Germinal center (tissue), 1 donor: ENCODE data around the gene FOXP1.

ENCODE experiments used
- DNase-seq: peaks from one replicate; pipeline ENCODE4 v3.0.0; 2012; ENCODE audit warnings: mixed read lengths, low spot score

FOXP1 gene

GRCh38 chr3:71122641-71123040 is 460.9 kb downstream of the FOXP1 start:
- no peak for DNase-seq

- DNase-seq = no peak
Measured at GRCh38 chr3:71121429-71122167, 461.9 kb downstream of the FOXP1 start.

GRCh38 chr3:71120012-71120411 is 463.5 kb downstream of the FOXP1 start:
- DNase-seq = no peak

- DNase-seq = no peak
Measured at GRCh38 chr3:71119171-71119570, 464.4 kb downstream of the FOXP1 start.

- DNase-seq = peak; percentile 52
Measured at GRCh38 chr3:71118436-71118835, 465.1 kb downstream of the FOXP1 start.

GRCh38 chr3:71117572-71118247 is 465.8 kb downstream of the FOXP1 start:
- DNase-seq = peak; percentile 52

- DNase-seq = no peak
Measured at GRCh38 chr3:71114610-71115009, 468.9 kb downstream of the FOXP1 start.

- no peak for DNase-seq
Measured at GRCh38 chr3:71112576-71112975, 471.0 kb downstream of the FOXP1 start.

GRCh38 chr3:71111784-71112440 is 471.6 kb downstream of the FOXP1 start:
- no peak for DNase-seq

- DNase-seq = no peak
Measured at GRCh38 chr3:71110385-71111222, 472.9 kb downstream of the FOXP1 start.

- no peak for DNase-seq
Measured at GRCh38 chr3:71109977-71110285, 473.6 kb downstream of the FOXP1 start.

GRCh38 chr3:71109241-71109976 is 474.1 kb downstream of the FOXP1 start:
- DNase-seq = no peak

GRCh38 chr3:71107926-71108325 is 475.6 kb downstream of the FOXP1 start:
- no peak for DNase-seq

- DNase-seq = no peak
Measured at GRCh38 chr3:71104976-71105375, 478.6 kb downstream of the FOXP1 start.

- DNase-seq = no peak
Measured at GRCh38 chr3:71104556-71104955, 479.0 kb downstream of the FOXP1 start.

- DNase-seq = no peak
Measured at GRCh38 chr3:71104121-71104541, 479.4 kb downstream of the FOXP1 start.

GRCh38 chr3:71103430-71103921 is 480.1 kb downstream of the FOXP1 start:
- DNase-seq = no peak

GRCh38 chr3:71102111-71102983 is 481.2 kb downstream of the FOXP1 start:
- DNase-seq = no peak

- no peak for DNase-seq
Measured at GRCh38 chr3:71101626-71102025, 481.9 kb downstream of the FOXP1 start.

- DNase-seq = no peak
Measured at GRCh38 chr3:71101014-71101413, 482.5 kb downstream of the FOXP1 start.
